ENCODE results near the gene BICRA. TPM values are rescaled to one million over a fixed set of nuclear protein-coding genes. Genes with fewer than 3 reads are reported as not detected.

Gene BICRA
- total and polyA plus RNA-seq, 3 donors from 2014 or later = 9.2 to 19.2 (median 13.5) TPM

DNA sequence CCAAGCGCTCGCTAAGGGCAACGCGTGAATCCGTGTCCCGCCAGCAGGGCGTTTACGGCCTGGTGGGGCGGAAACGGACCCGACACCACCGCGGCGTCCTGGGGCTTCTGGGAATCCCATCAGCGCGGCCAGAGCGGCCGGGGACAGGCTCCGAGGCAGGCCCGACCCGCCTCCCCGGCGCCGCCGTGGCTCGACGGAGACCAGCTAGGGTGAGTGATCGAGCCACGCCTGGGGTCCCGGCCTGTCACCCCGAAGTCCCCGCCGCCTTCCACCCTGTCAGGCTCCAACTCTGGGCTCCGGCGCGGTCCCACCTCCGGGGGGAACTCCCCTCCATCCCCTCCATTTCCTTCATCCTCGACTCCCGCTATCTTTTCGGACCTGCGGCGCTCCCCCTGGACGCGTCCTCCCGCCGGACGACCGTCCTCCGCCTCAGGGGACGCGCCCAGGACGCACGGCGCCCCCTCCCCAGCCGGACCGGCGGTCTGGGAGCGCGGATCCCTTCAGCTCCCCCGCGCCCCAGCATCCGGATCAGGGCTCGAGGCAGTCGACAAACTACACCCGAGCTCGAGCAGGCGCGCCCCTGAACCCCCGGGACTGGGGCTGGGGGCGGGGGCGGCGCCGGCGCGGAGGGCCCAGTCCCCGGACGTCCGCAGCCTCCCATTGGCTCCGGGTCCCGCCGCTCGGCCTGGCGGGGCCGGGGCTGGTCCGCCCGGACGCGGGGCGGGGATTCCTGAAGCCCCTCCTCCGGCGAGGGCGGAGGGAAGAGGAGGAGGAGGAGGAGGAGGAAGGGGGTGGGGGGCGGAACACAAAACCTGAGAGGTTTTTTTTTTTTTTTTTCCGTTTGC lies 638 bp upstream of the BICRA start:
- intact Hi-C loops (cut with DNase I; ENCODE audit: low total_unique reads) = no loop called here
- no peaks in the 10 kb centered on the region for H3K36me3 ChIP-seq (ENCODE audit: low read depth, missing control alignments)
- H3K4me3 ChIP-seq = peak overlapping the region; percentile 64 to 92
- H3K9me3 ChIP-seq = no peaks in the 10 kb centered on the region
- H3K27ac ChIP-seq = peak overlapping the region; percentile 85 to 94
- 0 to 1% methylated on average over 11 to 55 of the region's 94 CpGs for WGBS, 2 donors
- H3K4me1 ChIP-seq = peaks cover 17% of the 10 kb centered on the region
- DNase-seq = peak; percentile 94
- TF ChIP-seq, protein P1, sequence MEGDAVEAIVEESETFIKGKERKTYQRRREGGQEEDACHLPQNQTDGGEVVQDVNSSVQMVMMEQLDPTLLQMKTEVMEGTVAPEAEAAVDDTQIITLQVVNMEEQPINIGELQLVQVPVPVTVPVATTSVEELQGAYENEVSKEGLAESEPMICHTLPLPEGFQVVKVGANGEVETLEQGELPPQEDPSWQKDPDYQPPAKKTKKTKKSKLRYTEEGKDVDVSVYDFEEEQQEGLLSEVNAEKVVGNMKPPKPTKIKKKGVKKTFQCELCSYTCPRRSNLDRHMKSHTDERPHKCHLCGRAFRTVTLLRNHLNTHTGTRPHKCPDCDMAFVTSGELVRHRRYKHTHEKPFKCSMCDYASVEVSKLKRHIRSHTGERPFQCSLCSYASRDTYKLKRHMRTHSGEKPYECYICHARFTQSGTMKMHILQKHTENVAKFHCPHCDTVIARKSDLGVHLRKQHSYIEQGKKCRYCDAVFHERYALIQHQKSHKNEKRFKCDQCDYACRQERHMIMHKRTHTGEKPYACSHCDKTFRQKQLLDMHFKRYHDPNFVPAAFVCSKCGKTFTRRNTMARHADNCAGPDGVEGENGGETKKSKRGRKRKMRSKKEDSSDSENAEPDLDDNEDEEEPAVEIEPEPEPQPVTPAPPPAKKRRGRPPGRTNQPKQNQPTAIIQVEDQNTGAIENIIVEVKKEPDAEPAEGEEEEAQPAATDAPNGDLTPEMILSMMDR (IDR thresholded peaks at IDR 0.05) = peak; percentile 6 to 33 (median 10)
- TF ChIP-seq POLR2A (IDR thresholded peaks at IDR 0.05) = no peak
- no peaks in the 10 kb centered on the region for H3K27me3 ChIP-seq

DNA sequence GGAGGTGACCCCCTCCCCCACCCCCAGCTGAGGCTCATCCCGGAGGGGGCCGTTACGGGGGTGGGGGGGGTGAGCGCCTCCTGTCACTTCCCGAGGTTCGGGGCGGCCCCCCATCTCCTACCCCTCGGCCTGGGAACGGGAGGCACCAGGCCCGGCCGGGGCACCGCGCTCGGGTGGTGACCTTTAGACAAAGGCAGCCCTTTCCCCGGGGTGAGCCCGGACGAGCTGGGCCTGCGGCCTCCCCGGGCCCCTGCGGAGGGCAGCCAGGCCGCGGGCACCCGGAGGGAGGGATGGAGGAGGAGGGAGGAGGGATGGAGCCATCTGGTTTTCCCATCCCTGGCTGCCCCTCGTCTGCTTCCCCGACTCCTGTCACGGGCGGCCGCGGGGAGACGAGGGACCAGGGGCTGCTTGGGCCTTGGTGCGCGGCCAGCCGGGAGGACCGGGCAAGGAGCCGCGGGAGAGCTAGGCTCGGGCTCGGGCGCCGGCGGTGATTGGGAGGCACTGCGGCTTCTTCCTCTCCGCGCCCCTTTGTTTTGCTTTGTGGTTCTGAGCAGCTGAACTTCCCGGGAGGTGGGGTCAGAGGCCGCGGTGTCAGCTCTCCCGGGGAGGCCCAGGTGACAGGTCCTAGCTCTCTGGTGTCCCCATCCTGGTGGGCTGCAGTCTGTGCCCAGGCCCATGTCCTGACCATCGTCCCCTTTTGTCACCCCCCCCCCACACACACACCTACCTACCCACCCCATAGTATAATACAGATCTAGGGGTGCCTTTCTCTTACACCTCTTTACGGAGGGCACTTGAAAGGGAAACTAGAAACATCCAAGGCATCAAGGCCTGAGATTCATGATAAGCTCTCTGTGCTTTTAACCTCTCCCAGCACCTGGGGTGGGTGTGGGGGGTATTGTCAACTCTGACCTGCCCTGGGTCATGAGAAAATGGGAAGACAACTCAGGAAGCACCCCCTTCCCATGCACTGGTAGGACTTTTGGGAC lies 1.3 kb downstream of the BICRA start:
- H3K27ac ChIP-seq = peak overlapping the region; percentile 85 to 91
- H3K27me3 ChIP-seq = no peaks in the 10 kb centered on the region
- 0 to 5% methylated on average over 2 to 47 of the region's 50 CpGs for WGBS, 2 donors
- peaks cover 23% of the 10 kb centered on the region for H3K4me1 ChIP-seq
- peak; percentile 58 for DNase-seq
- intact Hi-C loops (cut with DNase I; ENCODE audit: low total_unique reads) = no loop called here
- H3K9me3 ChIP-seq = no peaks in the 10 kb centered on the region
- no peaks in the 10 kb centered on the region for H3K36me3 ChIP-seq (ENCODE audit: low read depth, missing control alignments)
- H3K4me3 ChIP-seq = peak overlapping the region; percentile 64 to 92
- no peak for TF ChIP-seq POLR2A (IDR thresholded peaks at IDR 0.05)
- TF ChIP-seq, protein P1 (IDR thresholded peaks at IDR 0.05) = no peak

DNA sequence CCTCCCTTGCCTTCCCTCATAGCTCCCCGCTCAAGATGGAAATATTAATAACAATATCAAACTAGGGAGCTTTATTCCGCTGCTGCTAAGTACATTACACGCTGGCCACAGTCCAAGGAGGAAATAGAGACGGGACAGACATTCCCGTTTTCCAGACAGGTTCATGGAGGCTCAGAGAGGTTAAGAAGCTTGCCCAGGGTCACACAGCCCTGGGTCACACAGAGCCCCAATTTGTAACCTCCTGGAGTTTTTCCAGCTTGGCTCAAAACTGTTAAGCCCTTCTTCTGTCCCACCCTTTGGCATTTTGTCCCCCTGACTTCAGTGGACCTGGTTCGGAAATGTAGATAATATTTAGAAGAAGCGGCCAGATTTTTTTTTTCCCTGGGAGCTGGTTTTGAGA lies 2.0 kb downstream of the BICRA start:
- 41 to 43% methylated on average over 7 of the region's 7 CpGs for WGBS, 2 donors
- no peak overlapping the region for H3K4me3 ChIP-seq
- no peak for DNase-seq
- H3K27ac ChIP-seq = peak overlapping the region; percentile 31 to 85
- H3K4me1 ChIP-seq = peaks cover 23% of the 10 kb centered on the region
- intact Hi-C loops (cut with DNase I; ENCODE audit: low total_unique reads) = no loop called here
- no peaks in the 10 kb centered on the region for H3K36me3 ChIP-seq (ENCODE audit: low read depth, missing control alignments)
- no peaks in the 10 kb centered on the region for H3K9me3 ChIP-seq
- no peaks in the 10 kb centered on the region for H3K27me3 ChIP-seq
- TF ChIP-seq, protein P1 (IDR thresholded peaks at IDR 0.05) = no peak
- no peak for TF ChIP-seq POLR2A (IDR thresholded peaks at IDR 0.05)

DNA sequence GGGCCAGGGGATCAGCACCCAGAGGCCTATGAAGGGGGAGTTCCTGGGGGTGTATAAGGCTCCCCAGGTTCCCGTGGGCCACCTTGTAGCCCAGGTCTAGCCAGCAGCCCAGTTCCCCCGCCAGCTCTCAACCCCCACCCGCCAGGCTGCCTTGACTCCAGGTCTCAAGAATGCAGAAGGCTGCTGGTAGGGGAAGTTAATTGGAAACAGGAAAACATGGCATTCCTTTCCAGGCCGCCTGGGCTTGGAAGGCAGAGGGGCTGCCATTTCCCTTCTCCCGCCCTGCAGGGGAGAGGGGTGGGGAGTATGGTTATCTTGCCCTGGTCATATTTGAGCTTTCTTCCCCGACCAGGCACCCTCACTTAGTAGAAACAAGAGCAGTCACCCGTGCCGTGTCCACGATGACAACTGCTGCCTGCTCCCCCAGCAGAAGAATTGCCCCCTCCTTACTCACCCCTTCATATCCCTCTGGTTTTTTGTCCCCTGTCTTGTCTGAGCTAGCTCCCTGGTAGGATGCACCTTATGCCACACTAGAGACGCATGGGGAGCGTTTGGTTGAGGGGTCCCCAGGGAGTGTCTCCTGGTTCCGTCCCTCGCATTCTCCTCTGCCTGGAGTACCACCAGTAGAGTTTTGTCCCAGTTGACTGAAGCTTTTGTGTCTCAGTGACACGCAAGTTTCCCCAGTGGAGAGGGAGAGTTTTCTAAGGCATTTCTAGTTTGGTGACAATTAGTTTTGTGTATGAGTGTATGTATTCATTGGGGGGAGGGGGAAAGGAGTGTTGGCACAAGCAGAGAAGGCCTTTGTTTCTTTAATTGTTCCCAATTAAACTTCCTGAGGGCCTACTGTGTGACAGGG lies 4.5 kb downstream of the BICRA start:
- H3K36me3 ChIP-seq (ENCODE audit: low read depth, missing control alignments) = no peaks in the 10 kb centered on the region
- 60 to 63% methylated on average over 10 to 14 of the region's 14 CpGs for WGBS, 2 donors
- TF ChIP-seq, protein P1 (IDR thresholded peaks at IDR 0.05) = no peak
- TF ChIP-seq POLR2A (IDR thresholded peaks at IDR 0.05) = no peak
- H3K27ac ChIP-seq = no peak overlapping the region
- no peaks in the 10 kb centered on the region for H3K27me3 ChIP-seq
- H3K9me3 ChIP-seq = no peaks in the 10 kb centered on the region
- H3K4me1 ChIP-seq = peaks cover 23% of the 10 kb centered on the region
- intact Hi-C loops (cut with DNase I; ENCODE audit: low total_unique reads) = no loop called here
- DNase-seq = no peak
- no peak overlapping the region for H3K4me3 ChIP-seq

All from testis (tissue), 3 donors.